ENCODE results near the gene ACBD4.

DNA sequence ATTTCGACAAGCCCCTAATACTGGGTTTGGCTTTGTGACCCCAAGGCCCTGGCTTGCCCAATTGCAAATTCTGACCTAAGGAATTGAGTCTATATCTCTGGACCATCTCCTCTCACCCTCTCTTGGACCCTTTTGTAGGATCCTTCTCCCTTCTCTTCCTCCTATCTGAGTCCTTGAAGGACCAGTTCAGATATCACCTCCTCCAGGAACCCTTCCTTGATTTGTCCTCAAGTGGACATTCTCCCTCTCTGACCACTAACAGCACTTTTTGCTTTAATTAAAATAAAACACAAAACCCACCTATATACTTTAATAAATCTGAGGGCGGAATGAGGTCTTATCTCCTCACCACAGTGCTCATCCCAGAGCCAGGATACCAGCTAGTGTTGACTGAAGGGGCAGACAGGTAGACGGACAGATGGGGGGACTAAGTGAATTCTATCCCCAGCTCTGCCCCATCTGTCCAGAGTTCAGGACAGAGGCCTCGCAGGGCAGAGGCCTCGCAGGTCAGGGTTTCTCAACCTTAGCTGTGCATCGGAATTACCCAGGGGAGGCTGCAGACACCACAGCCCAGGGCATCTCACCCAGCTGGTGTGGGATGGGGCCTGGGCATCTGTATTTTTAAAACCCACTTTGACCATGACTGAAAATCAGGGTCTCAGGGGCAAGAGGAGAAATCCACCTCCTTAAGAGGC is 12.3 kb upstream of the ACBD4 start:
- TF ChIP-seq, protein P1, sequence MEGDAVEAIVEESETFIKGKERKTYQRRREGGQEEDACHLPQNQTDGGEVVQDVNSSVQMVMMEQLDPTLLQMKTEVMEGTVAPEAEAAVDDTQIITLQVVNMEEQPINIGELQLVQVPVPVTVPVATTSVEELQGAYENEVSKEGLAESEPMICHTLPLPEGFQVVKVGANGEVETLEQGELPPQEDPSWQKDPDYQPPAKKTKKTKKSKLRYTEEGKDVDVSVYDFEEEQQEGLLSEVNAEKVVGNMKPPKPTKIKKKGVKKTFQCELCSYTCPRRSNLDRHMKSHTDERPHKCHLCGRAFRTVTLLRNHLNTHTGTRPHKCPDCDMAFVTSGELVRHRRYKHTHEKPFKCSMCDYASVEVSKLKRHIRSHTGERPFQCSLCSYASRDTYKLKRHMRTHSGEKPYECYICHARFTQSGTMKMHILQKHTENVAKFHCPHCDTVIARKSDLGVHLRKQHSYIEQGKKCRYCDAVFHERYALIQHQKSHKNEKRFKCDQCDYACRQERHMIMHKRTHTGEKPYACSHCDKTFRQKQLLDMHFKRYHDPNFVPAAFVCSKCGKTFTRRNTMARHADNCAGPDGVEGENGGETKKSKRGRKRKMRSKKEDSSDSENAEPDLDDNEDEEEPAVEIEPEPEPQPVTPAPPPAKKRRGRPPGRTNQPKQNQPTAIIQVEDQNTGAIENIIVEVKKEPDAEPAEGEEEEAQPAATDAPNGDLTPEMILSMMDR (IDR thresholded peaks at IDR 0.05) = no peak
- TF ChIP-seq POLR2A (IDR thresholded peaks at IDR 0.05) = no peak
